Measurements from ENCODE around the gene HHAT.
A peak's percentile ranks its signal among the peaks of the same experiment; 100 is the strongest.
"Not testable (repeated sequence)": the region's sequence is repeated elsewhere in the genome, so short reads cannot be mapped to it uniquely, and the experiment has no call there.

Gene HHAT

DNA sequence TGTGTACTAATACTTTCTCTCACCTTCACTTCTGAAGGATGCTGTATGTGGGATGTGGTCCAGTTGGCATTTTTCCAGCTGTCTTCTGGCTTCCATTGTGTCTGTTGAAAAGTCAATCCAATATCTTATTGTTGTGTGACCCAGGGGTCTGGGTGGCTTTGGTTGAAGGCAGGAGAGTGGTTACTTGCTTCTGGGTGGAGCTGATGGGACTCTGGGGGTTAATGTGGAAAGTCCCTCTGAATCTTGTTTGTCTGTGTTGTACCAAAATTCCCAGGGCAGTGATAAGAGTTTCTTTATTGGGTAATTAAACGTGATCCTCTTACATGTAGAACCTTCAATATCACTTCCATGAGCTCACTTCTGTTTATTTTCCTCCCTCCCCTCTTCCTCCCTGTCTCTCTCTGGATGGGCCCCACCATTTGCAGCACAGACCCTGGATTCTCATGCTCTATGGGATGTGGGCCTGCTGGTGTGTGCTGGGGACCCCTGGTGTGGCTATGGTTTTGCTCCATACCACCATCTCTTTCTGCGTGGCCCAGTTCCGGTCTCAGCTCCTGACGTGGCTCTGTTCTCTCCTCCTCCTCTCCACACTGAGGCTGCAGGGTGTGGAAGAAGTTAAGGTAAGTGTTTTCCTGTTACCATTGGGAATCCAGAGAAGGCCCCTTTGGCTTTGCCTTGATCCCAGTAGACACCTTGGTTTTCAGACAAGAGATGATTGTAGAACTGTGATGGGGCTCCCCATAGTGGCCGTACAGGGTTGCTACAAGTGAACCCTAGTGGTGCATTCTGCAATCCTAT is 71.5 kb downstream of the HHAT start:
- DNase-seq: peak; percentile 4 to 63

DNA sequence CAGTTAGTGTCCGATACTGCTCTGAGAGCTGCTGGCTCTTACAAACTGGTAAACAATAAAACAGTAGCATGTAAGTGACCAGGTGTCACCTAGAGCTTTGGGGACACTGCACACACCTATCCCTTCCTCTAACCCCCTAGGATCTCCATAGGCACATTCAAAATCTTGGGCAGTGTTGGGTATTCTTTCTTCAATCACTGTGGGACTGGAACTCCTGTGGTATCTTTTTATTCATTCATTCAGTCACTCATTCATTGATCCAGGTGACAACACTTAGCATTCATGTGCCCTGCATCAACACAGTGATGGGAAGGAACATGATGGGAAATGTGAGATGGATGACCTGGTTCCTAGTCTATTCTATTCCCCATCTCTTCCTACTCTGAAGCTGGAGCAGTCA is 73.9 kb downstream of the HHAT start:
- DNase-seq: no peak

DNA sequence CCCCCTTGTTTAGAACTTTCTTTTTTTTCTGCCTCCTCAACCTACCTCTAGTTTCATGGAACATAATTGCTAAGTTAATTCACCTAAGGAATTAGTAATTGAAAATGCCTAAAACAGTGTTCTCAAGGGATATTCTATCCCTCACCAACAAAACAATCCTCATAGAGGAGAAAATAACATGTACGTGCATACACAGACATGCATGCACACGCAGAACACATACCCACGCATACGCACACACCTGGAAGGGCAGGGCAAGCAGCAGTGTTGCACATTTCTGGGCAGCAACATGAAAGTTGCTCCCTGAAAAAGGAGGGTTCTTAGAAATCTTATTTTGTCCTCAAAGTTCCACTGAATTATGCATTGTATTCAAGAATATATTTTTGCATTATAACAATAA is 76.6 kb downstream of the HHAT start:
- no peak for DNase-seq

DNA sequence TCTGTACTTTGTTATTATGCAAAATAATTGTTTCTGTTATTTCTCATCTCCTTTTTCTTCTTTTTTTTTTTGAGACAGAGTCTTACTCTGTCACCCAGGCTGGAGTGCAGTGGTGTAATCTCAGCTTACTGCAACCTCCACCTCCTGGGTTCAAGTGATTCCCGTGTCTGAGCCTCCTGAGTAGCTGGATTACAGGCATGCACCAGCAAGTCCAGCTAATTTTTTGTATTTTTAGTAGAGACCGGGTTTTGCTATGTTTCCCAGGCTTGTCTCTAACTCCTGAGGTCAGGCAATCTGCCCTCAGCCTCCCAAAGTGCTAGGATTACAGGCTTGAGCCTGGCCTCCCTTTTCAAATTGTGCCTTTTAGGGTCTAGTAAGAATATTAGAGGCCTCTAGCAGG is 77.6 kb downstream of the HHAT start:
- DNase-seq: not testable (repeated sequence)

DNA sequence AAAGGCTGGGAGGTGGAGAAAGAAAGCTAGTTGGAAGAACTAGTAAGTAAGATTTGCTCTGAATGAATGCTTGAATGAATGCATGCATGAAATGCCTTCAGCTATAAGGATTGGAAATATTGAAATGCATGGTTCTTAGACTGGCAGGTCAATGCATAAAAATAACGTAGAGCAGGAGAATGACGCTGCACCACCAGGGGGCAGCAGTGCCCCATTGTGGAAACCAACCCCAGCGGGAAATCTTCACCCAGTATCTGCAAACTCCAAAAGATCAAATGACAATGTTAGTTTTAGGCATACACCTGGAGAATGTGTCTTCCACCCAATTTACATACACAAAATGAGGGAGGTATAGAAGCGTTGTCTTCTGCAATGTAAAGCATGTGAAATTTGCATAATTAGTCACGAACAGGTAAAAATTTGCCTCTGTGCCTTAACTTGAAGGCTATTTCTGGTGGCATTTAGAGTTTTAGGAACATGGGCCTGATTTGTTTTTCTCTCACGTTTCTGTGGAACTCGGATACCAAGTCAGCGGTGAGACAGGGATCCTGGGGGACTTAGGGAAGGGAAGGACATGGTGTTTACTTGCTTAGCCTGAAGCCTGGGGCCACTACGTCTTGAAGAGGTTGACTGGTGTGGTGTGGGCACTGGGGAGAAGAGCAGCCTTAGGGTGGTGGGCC is 78.6 kb downstream of the HHAT start:
- DNase-seq: peak; percentile 5 to 74

DNA sequence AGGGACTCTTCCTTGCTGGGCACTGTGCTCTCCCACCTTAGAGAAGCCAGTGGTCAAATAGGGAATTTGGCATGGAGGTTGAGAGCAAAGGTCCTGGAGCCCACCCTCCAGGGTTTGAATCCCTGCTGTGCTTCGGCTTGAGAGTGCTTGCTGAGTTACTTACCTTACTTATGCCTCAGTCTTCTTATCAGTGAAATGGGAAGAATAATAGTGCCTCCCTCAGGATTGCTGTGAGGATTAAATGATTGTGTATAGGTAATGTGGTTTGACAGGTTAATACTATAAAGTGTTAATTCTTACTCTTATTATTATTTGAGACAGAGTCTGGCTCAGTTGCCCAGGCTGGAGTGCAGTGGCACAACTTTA is 79.2 kb downstream of the HHAT start:
- peak in 1 of 2 experiments; percentile 9 for DNase-seq

DNA sequence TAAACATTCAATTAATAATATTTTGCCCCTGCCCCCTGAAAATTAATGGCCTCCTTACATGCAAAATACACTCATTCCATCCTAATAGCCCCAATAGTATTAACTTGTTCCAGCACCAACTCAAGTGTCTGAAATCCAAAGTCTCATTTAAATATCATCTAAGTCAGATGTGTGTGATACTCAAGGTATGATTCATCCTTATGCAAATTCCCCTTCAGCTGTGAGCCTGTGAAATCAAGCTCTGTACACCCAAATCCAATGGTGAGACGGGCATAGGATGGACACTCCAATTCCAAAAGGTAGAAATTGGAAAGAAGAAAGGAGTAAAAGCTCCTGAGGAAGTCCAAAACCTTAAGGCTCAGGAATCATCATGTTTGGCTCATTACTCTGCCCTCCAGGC is 83.5 kb downstream of the HHAT start:
- no peak for DNase-seq

DNA sequence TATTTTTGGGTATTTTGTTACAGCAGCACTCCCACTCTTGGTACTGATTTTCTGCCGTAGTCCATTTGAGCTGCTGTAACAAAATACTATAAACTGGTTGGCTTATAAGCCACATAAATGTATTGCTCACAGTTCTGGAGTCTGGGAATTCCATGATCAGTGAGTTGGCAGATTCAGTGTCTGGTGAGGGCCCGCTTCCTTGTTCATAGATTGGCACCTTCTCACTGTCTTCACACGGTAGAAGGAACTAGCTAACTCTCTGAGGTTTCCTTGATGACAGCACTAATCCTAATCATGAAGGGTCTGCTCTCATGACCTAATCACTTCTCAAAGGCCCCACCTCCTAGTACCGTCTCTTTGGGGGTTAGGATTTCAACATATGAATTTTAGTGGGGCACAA is 85.2 kb downstream of the HHAT start:
- DNase-seq: no peak

DNA sequence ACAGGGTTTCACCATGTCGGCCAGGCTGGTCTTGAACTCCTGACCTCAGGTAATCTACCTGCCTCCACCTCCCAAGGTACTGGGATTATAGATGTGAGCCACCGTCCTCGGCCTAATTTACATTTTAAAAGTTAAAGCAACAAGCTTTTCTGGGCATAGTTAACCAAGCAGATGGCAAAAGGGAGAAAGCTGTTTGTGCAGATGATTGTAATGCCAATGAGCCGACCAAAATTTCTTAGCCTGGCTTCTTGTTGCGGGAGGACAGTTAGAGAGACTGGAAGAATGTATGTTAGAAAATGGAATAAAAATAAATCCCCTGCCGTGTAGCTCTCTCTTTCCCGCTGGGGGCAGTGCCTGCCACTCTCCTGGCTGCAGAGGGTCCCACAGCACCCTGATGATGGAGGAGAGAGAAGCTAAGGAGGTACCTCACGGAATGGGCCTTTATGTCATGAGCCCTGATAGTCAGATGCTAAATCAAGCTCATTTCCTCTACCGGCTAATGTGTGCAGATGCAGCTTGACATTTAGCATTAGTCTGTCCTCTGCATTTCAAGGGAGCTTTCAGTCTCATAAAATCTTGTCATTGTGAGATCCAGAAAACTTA is 87.2 kb downstream of the HHAT start:
- peak in 1 of 2 experiments; percentile 24 for DNase-seq

DNA sequence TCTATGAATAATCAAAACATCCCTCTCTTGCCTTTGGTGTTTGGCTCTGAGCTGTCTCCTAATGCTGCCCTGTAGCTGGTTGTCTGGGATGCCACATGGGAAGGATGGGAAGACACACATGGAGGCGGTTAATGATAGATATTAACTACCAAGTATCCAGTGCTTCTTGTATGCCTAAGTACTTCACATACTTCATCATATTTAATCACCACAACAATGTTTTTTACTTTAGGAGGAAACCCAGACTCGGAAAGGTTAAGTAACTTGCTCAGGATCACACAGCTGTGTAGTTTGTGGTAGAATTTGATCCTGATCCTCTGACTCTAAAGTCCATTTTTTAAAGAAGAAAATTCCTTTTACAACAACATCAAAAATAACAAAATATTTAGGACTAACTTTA is 88.0 kb downstream of the HHAT start:
- no peak for DNase-seq

DNA sequence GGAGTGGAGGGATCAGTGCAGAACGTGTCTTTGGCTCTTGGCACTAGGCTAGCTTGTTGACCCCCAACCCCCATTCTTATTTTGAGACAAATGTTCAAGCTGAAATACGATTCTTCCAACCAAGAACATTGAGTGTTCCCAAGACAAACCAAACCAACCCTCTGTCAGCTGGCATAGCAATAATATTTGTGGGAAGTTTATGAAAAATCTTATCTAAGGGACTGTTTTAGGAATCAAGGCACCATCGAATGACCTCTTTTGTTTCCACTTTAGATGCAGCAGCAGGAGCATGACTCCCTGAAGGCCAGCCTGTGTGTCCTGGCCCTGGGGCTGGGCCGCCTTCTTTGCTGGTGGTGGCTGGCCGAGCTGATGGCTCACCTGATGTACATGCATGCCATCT is 89.2 kb downstream of the HHAT start:
- DNase-seq: no peak

DNA sequence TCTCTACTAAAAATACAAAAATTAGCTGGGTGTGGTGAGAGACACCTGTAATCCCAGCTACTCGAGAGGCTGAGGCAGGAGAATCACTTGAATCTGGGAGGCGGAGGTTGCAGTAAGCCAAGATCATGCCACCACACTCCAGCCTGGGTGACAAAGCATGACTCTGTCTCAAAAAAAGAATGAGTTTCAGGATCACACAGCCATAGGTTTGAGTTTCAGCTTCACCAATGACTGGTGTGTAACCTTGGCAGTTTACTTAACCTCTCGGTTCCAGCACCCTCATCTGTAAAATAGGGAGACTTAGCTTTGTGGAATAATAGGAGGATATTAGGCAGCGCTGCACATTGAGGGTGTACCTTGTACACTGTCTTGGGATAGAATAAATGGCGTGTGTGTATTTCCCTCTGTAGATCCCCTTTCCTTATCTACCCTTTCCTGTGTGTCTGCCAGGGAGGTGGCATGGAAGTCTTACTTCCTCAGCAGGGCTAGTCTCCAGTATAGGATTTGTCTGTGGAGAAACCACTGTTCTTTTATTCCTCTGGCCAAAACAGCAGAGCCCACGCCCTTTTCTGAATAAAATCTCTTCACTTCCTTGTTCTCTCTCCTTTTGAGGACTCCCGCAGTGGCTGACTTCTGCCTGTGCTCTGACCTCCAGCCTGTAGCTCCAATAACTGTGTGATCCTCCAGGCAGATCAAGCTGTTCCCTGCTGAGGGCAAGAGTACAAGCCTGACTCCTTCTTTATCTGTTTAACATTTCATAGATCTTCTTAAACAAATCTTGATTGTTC is 90.4 kb downstream of the HHAT start:
- no peak for DNase-seq

DNA sequence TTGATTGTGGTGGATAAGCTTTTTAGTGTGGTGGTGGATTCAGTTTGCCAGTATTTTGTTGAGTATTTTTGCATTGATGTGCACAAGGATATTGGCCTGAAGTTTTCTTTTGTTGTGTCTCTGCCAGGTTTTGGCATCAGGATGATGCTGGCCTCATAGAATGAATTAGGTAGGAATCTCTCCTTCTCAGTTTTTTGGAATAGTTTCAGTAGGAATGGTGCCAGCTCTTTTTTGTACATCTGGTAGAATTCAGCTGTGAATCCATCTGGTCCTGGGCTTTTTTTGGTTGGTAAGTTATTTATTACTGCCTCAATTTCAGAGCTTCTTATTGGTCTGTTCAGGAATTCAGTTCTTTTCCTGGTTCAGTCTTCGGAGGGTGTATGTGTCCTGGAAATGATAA is 98.0 kb downstream of the HHAT start:
- not testable (repeated sequence) for DNase-seq

DNA sequence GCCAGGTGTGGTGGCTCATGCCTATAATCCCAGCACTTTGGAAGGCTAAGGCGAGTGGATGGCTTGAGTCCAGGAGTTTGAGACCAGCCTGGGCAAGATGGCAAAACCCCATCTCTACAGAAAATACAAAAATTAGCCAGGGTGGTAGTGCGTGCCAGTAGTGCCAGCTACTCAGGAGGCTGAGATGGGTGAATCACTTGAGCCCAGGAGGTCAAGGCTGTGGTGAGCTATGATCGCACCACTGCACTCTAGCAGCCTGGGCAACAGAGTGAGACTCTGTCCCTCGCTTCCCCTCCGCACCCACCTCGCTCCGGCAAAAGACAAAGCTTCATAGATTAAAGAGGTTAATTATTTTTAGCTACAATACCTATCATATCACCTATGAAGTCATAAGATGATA is 100.0 kb downstream of the HHAT start:
- no peak for DNase-seq

DNA sequence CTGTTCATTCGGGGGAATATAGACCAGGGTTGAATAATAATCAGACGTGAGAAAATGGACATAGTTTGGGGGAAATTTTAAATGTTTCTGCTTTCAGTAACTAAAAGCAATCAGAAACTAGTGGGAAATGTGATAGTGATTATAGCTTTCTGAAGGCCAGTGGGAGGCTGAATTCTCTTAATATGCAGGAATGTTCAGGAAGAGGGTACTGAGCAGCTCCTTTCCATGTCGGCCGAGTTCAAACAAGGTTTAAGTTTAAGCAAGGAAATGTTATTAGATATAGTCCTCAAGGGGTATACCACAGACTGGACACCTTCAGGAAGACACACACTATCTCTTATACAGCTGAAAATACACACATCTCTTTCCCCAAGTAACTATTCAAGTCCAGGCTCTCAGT is 105.5 kb downstream of the HHAT start:
- DNase-seq: no peak

DNA sequence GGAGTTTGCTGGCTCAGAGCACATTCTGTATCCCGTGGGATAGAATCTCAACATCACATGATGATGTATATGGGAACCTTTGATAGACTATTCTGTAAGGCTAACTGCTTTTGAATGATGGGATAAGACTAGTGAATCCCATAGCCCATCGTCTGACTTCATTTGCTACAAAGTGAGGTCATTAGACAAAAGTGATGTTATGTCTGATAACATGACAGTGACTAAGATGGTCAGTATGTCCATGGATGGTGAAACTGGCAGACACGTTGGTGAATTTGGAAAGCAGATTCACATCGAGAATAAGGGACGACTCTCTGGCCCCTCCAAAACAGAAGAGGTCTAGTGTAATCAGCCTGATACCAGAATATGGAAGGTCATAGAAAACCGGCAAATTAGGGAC is 108.4 kb downstream of the HHAT start:
- DNase-seq: no peak

DNA sequence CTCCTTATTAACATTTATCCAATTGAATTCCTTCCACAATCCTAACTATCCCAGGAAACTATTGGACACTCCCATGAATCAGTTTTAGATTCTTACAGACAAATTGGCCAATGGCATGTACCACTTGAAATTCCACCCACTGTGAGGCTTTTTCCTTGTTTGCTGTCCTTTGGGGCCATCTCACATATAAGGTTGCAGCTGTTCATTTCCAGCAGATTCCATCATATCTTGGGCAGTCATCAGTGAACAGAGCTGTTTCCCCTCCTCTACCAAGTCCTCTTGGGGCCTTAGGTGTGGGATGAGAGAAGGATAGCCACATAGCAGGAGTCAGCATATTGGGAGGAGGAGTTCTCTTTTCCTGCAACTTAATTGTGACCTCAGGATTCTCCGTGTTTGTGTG is 109.1 kb downstream of the HHAT start:
- no peak for DNase-seq

DNA sequence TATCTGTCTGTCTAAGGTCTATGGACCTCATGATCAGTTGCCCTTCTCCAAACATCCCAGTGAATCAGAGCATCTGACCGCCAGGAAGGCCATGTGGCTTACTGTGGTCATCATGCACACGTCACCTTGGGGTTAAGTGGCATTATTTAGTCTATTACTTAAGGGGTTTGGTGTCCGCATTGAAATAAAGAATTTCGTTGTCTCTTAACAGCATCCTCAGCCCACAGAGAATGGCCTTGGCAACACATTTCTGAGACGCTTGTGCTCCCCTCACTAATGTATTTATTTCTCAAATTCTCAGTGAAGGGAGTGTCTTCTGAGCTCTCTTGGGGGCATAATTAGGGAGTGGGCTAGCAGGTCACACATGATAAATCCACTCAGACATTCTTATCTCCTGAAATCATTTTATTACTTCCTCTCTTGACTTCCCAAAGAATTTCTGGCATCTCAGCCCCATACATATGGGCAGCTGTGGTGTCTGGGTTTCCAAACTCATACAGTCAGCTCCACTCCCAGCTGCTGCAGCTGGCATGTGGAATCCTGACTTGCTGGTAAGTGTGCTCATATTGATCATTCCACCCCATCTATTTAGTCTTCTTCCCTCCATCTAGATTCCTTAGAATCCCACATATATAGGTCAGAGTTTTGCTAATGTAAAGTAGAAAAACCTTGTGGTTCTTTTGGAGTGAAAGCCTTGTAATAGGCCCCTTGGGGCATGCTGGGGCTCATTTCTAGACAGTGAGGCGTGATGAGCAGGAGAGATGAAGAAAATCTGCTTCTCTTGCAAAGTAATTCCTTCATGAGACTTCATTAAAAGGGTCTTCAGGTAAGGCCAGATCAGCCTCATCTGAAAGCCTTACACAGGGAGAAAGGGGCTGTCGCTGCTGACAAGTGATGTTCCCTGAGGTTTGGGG is 110.5 kb downstream of the HHAT start:
- no peak for DNase-seq

DNA sequence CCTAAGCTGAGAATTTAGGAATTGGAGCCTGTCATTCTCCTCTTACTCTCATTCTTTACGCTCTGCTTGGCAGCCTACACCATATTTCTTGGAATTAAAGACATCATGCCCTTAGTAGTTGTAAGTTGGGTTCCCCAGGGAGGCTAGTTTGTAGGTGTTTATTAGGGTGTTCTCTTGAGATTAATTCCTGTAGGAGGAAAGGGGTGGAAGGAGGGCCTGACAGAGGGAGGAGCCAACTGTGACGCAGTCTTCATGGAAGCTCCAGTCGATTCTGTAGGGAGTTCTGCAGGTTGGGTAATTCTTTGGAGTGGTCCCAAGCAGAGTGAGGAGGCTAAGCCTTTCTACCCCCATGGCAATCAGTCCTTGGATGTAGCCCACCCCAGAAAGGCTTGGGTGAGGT is 111.4 kb downstream of the HHAT start:
- DNase-seq: no peak

DNA sequence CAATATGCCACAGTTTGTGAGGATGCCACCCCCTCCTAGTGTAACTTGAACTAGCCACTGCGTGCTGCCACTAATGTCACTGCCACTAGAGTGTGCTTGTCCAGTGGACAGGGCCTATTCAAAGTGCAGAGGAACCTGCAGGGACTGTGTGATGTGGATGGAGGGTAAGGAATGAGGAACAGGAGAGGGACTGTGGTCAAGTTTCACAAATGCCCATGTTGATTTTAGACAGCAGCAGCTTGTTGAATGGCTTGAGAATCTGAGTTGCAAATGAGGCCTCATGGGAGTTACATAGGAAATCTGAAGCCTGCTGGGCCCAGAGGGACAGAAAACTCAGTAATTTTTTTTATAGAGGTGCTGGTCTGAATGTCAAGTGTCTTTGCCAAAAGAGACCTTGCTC is 112.3 kb downstream of the HHAT start:
- DNase-seq: no peak

DNA sequence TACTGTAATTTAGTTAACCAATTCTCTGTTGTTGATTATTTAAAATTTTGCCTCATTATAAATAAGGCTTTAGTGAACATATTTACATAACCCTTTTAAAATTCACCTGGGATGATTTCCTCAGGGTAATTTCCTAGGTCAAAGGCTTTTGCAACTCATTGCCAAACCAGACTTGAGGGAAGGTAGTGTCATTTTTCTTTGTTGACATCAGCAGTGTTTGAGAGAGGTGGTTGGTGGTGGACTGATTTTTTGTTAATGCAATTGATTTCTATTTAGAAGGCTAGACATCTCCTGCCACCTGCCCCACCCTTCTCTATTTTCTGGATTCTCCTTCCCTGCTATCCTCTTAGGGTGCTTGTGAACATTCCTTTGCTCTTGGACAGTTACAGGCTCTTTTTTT is 116.8 kb downstream of the HHAT start:
- no peak for DNase-seq

DNA sequence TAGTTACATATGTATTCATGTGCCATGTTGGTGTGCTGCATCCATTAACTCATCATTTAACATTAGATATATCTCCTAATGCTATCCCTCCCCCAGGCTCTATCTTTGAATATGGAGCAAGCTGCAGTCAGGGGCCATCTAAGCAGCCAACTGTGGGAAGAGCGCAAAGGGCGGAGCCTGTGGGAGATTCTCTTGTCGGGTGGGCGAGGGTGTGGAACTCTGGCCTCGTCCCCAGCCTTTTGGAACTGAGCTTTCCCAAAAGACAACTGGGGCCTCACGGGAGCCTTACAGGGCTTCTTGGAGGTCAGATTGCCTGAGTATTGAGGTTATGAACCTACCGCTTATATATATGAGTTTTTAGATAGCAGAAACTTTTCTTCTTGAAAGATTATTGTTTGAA is 117.2 kb downstream of the HHAT start:
- no peak for DNase-seq
